Caco-2 (cell line): ENCODE results near the gene IGDCC3. TPM values are rescaled to one million over a fixed set of nuclear protein-coding genes. Genes with fewer than 3 reads are reported as not detected.

ENCODE experiments used
- BruUV-seq: library from RNA; stranded (reverse); fragments of 400-500 nt; replicated peaks from 2 replicates; lab custom pipeline; 2021; lab: Mats Ljungman, UMichigan
- CTCF ChIA-PET: fragments of 300-600 bp; sonication (Branson Sonifier 250); formaldehyde crosslinking; loops from one replicate; lab custom pipeline; 2022; ENCODE audit warnings: antibody characterized with exemption; lab: Charles Lee
- POLR2A ChIA-PET: fragments of 300-600 bp; sonication (Branson Sonifier 250); formaldehyde crosslinking; loops from one replicate; lab custom pipeline; 2022; ENCODE audit warnings: antibody characterized with exemption; lab: Charles Lee
- DNase-seq, 2 experiments: peaks; one replicate each; pipeline versions ENCODE4 v3.0.0 to v3.0.0-alpha.2; 2020 to 2022
- H3K27me3 ChIP-seq: replicated peaks from 2 replicates; pipeline ENCODE4 v1.6.0; 2011; ENCODE audit warnings: low read length; ENCODE audit not compliant: control insufficient read depth, insufficient read depth
- H3K36me3 ChIP-seq: 2 replicates; pipeline ENCODE4 v1.5.1; 2011; ENCODE audit warnings: low read length; ENCODE audit not compliant: control insufficient read depth, insufficient read depth
- H3K4me1 ChIP-seq: fragments of 250-450 bp; sonication (Bioruptor Pico); 2 replicates; pipeline ENCODE4 v1.5.1; 2020; ENCODE audit warnings: mild to moderate bottlenecking
- H3K4me3 ChIP-seq: 2 replicates; pipeline ENCODE4 v1.5.1; 2011; ENCODE audit warnings: low read depth, mild to moderate bottlenecking, control low read depth, low read length
- H3K9me3 ChIP-seq: fragments of 250-450 bp; sonication (Bioruptor Pico); 2 replicates; pipeline ENCODE4 v1.5.1; 2020; ENCODE audit warnings: mild to moderate bottlenecking, moderate library complexity
- H3K27ac Mint-ChIP-seq: one replicate; pipeline ENCODE4 v1.8.0; 2022; ENCODE audit warnings: mixed read lengths; ENCODE audit not compliant: unreplicated experiment
- H3K27me3 Mint-ChIP-seq: one replicate; pipeline ENCODE4 v1.8.0; 2022; ENCODE audit warnings: mixed read lengths; ENCODE audit not compliant: insufficient read depth, unreplicated experiment
- H3K36me3 Mint-ChIP-seq: one replicate; pipeline ENCODE4 v1.8.0; 2022; ENCODE audit warnings: mild to moderate bottlenecking, mixed read lengths; ENCODE audit not compliant: insufficient read depth, unreplicated experiment
- H3K4me1 Mint-ChIP-seq: one replicate; pipeline ENCODE4 v1.8.0; 2022; ENCODE audit warnings: low read depth, mixed read lengths; ENCODE audit not compliant: unreplicated experiment
- H3K4me3 Mint-ChIP-seq: one replicate; pipeline ENCODE4 v1.8.0; 2022; ENCODE audit warnings: mild to moderate bottlenecking, moderate library complexity, mixed read lengths; ENCODE audit not compliant: unreplicated experiment
- H3K9me3 Mint-ChIP-seq: one replicate; pipeline ENCODE4 v1.8.0; 2022; ENCODE audit warnings: mixed read lengths; ENCODE audit not compliant: unreplicated experiment
- CTCF ChIP-seq, 2 experiments: fragments of 200-600 bp in 1 of 2; IDR thresholded peaks; 1 replicate in 1 of 2; 2 replicates in 1 of 2; pipeline versions ENCODE4 v1.5.1 to v1.8.0; 2011 to 2022; ENCODE audit warnings: antibody characterized with exemption in 1 of 2, control low read depth in 1 of 2, inconsistent platforms in 1 of 2, low read depth in 1 of 2, low read length in 1 of 2, mild to moderate bottlenecking in 1 of 2, moderate library complexity in 1 of 2; ENCODE audit not compliant: insufficient read depth in 1 of 2, severe bottlenecking in 1 of 2, unreplicated experiment in 1 of 2
- intact Hi-C: fragments of 100-400 bp; cut with micrococcal nuclease; formaldehyde crosslinking; loops from one replicate; pipeline ENCODE4 v1.10.0; 2022; ENCODE audit not compliant: unreplicated experiment
- total RNA-seq: library from RNA; stranded (reverse); gene quantifications from 2 replicates; pipeline ENCODE4 v1.2.3, GENCODE V29; 2022

Gene IGDCC3
- total RNA-seq, 1 experiment from 2014 or later = 51.2 TPM

GRCh38 chr15:65390447-65390846, 12.6 kb upstream of the IGDCC3 start:
- CTCF ChIA-PET = interaction anchor here (0.6 kb wide), 2 partner anchors 10 to 18 kb away, joined by 4 to 5 read pairs; no protein-coding TSS in a partner anchor
- no peak for TF ChIP-seq CTCF (IDR thresholded peaks at IDR 0.05; ENCODE audit: insufficient read depth in 1 of 2, low read depth in 1 of 2, low read length in 1 of 2, severe bottlenecking in 1 of 2, unreplicated experiment in 1 of 2)
- no peak overlapping the region for H3K27ac Mint-ChIP-seq
- POLR2A ChIA-PET = interaction anchor here (1.7 kb wide), 1 partner anchor 86 kb away, joined by 4 read pairs; the partner anchor contains the start of gene RNU5B-1
- no peaks in the 10 kb centered on the region for H3K27me3 Mint-ChIP-seq
- Histone ChIP-seq H3K36me3 (no peaks in the 10 kb centered on the region), H3K4me3 (no peak overlapping the region), H3K9me3 (no peaks in the 10 kb centered on the region), H3K27me3 (no peaks in the 10 kb centered on the region), H3K4me1 (peaks cover under 1% of the 10 kb centered on the region)
- intact Hi-C loops = no loop called here
- H3K9me3 Mint-ChIP-seq = no peaks in the 10 kb centered on the region
- no peaks in the 10 kb centered on the region for H3K36me3 Mint-ChIP-seq
- BruUV-seq = no TSS peak
- no peak for DNase-seq
- no peak overlapping the region for H3K4me3 Mint-ChIP-seq
- H3K4me1 Mint-ChIP-seq = no peaks in the 10 kb centered on the region

- POLR2A ChIA-PET = no interaction called here
- H3K27me3 ChIP-seq = no peaks in the 10 kb centered on the region
- no peak for TF ChIP-seq CTCF (IDR thresholded peaks at IDR 0.05; ENCODE audit: insufficient read depth in 1 of 2, low read depth in 1 of 2, low read length in 1 of 2, severe bottlenecking in 1 of 2, unreplicated experiment in 1 of 2)
- Mint-ChIP-seq H3K4me1 (peaks cover 9% of the 10 kb centered on the region), H3K27ac (no peak overlapping the region), H3K4me3 (no peak overlapping the region), H3K27me3 (no peaks in the 10 kb centered on the region), H3K36me3 (no peaks in the 10 kb centered on the region), H3K9me3 (no peaks in the 10 kb centered on the region)
- no peak for DNase-seq
- CTCF ChIA-PET = no interaction called here
- no TSS peak for BruUV-seq
- no peak overlapping the region for H3K4me3 ChIP-seq
- intact Hi-C loops = no loop called here
- no peaks in the 10 kb centered on the region for H3K9me3 ChIP-seq
- H3K36me3 ChIP-seq = no peaks in the 10 kb centered on the region
- H3K4me1 ChIP-seq = peaks cover 13% of the 10 kb centered on the region
Measured at GRCh38 chr15:65389226-65389625, 11.4 kb upstream of the IGDCC3 start.

DNA sequence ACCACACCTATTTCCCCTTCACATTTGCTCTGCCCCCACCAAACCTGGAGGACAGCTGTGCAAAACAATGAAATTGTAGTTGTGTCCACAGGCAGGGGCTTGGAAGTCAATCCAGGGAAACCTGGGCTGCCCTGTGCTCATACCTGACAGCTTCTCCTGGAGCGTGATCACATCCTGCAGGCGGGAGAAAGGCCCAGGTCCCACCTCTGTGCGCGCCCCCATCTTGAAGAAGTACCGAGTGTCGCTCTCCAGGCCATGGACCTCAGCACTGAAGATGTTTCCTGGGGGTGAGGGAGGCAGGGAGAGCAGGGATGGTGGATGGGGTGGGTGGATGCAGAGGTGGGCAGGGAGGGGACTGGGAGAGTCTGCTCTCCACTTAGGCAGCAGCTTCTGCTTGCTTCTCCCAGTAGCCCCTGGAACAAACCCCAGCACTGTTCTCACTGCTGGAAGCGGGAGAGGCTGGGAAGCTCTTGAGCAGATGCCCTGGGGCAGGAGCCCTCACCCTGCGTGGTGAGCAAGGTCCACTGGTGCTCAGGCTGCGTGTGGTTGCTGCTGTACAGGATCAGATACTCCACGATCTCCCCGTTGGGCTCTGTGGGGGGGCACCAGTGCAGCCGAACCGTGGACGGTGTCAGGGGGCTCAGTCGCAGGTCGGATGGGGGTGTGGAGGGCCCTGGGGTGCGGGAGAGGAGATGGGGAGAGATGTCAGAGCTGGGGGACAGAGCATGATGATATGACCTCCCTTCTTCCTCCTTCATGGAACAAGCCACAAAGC, 10.7 kb upstream of the IGDCC3 start:
- H3K4me1 ChIP-seq = peaks cover 13% of the 10 kb centered on the region
- H3K9me3 ChIP-seq = no peaks in the 10 kb centered on the region
- TF ChIP-seq CTCF (IDR thresholded peaks at IDR 0.05; ENCODE audit: insufficient read depth in 1 of 2, low read depth in 1 of 2, low read length in 1 of 2, severe bottlenecking in 1 of 2, unreplicated experiment in 1 of 2) = no peak
- H3K9me3 Mint-ChIP-seq = no peaks in the 10 kb centered on the region
- no peak overlapping the region for H3K27ac Mint-ChIP-seq
- no peak for DNase-seq
- intact Hi-C loops = no loop called here
- H3K4me3 ChIP-seq = no peak overlapping the region
- no peaks in the 10 kb centered on the region for H3K36me3 Mint-ChIP-seq
- no peaks in the 10 kb centered on the region for H3K27me3 Mint-ChIP-seq
- H3K4me1 Mint-ChIP-seq = peaks cover 11% of the 10 kb centered on the region
- H3K36me3 ChIP-seq = no peaks in the 10 kb centered on the region
- POLR2A ChIA-PET = no interaction called here
- H3K4me3 Mint-ChIP-seq = no peak overlapping the region
- no peaks in the 10 kb centered on the region for H3K27me3 ChIP-seq
- BruUV-seq = no TSS peak
- CTCF ChIA-PET = no interaction called here
